NCI-H2196 (cell line): Measurements from ENCODE around the gene SLIT3.

Experiments
- DNase-seq: peaks from one replicate; lab custom pipeline; 2025; ENCODE audit not compliant: unreplicated experiment; lab: John Stamatoyannopoulos, UW

SLIT3 gene

GRCh38 chr5:169048181-169049125 lies 252.5 kb downstream of the SLIT3 start:
- DNase-seq, result no peak

GRCh38 chr5:169044962-169045361 lies 256.0 kb downstream of the SLIT3 start:
- no peak for DNase-seq

- no peak for DNase-seq
Measured at GRCh38 chr5:169041180-169041579, 259.8 kb downstream of the SLIT3 start.

GRCh38 chr5:169039592-169039991 lies 261.3 kb downstream of the SLIT3 start:
- DNase-seq, result no peak

- no peak for DNase-seq
Measured at GRCh38 chr5:169037466-169037865, 263.5 kb downstream of the SLIT3 start.

- no peak for DNase-seq
Measured at GRCh38 chr5:169036079-169036805, 264.7 kb downstream of the SLIT3 start.

- DNase-seq, result no peak
Measured at GRCh38 chr5:169029661-169030274, 271.2 kb downstream of the SLIT3 start.

GRCh38 chr5:169029037-169029436 lies 271.9 kb downstream of the SLIT3 start:
- no peak for DNase-seq

- no peak for DNase-seq
Measured at GRCh38 chr5:169027501-169028061, 273.4 kb downstream of the SLIT3 start.

GRCh38 chr5:169025491-169025890 lies 275.4 kb downstream of the SLIT3 start:
- DNase-seq, result no peak

GRCh38 chr5:169024421-169024820 lies 276.5 kb downstream of the SLIT3 start:
- DNase-seq, result no peak

- no peak for DNase-seq
Measured at GRCh38 chr5:169022718-169023117, 278.2 kb downstream of the SLIT3 start.

GRCh38 chr5:169020102-169020501 lies 280.8 kb downstream of the SLIT3 start:
- DNase-seq, result no peak

- no peak for DNase-seq
Measured at GRCh38 chr5:169018925-169019324, 282.0 kb downstream of the SLIT3 start.

- DNase-seq, result no peak
Measured at GRCh38 chr5:169015991-169016390, 284.9 kb downstream of the SLIT3 start.

GRCh38 chr5:169013846-169014245 lies 287.1 kb downstream of the SLIT3 start:
- no peak for DNase-seq

GRCh38 chr5:169013208-169013728 lies 287.7 kb downstream of the SLIT3 start:
- DNase-seq, result no peak

GRCh38 chr5:169012450-169012849 lies 288.5 kb downstream of the SLIT3 start:
- no peak for DNase-seq

- DNase-seq, result no peak
Measured at GRCh38 chr5:169011451-169011850, 289.5 kb downstream of the SLIT3 start.

GRCh38 chr5:169011009-169011408 lies 289.9 kb downstream of the SLIT3 start:
- no peak for DNase-seq

GRCh38 chr5:169009123-169009522 lies 291.8 kb downstream of the SLIT3 start:
- DNase-seq, result no peak
